ENCODE data around the gene ZNF556. TPM values are rescaled to one million over a fixed set of nuclear protein-coding genes. Genes with fewer than 3 reads are reported as not detected.

ZNF556 gene
- total and polyA plus RNA-seq, 10 of the 15 experiments (the other 5 are each of a cell fraction or from before 2014, with no cell fraction given): not detected

DNA sequence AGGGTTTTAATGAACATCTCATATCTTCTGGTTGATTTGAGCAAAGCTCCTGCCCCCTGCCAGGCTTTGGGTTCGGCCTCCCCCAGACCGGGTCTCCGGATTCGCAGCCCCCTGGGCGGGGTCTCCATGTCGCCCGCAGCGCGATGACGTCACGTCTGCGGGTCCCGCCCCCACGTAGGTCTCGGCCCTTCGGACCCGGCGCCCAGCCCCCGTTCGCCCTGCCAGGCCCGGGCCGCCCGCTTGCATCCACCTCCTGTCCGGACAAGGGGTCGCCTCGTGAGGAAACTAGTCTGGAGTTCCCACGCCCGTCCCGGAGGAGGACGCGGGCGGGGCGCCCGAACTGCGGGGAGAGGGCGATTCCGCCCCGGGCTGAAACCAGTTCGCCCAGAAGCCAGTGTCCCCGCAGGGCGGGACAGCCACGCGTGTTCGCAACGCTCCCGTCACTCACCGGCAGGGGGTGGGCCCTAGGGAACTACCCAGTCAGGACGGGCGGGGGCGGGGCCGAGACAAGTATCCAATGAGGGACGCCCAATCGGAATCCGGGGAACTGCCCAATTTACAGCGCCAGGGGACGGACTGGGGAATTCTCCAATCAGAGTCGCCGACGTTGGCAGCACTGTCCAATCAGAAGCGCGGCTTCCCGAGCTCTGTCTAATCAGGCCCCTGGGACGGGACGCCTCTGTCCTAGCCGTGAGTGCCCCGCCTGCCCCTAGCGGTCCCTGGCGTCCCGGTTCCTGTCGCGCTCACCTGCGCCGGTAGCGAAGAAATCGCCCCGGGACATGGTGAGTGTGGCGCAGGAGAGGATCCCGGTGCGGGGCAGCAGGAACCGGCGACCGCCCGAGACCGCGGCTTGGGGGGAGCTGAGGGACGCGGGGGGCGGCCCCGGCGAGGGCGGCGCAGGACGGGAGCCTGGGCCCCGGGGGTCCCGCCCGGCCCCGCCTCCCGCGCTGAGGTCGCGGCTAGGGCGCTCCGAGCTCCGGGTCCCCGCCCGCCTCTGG lies 26.0 kb upstream of the ZNF556 start, which contains the start of gene ZNF555 (continued):
- TF ChIP-seq NKRF (conservative IDR thresholded peaks at IDR 0.05) (0 out of 2 replicates have a peak, but pooled peaks have one; percentile 46), MEF2B (IDR thresholded peaks at IDR 0.05; ENCODE audit: partially characterized antibody, poor library complexity, severe bottlenecking) (peak; percentile 84), ASH2L (IDR thresholded peaks at IDR 0.05; ENCODE audit: borderline replicate concordance, low read depth) (no peak), CREM (IDR thresholded peaks at IDR 0.05; ENCODE audit: low read depth) (peak; percentile 69), NFYA (IDR thresholded peaks at IDR 0.05; ENCODE audit: borderline replicate concordance, low read depth, low read length) (peak; percentile 89), NR2F1 (conservative IDR thresholded peaks at IDR 0.05) (peak; percentile 10; the same call in 1 of the 2 replicates), E2F8 (IDR thresholded peaks at IDR 0.05; ENCODE audit: low read depth, partially characterized antibody) (no peak), ATF7 (IDR thresholded peaks at IDR 0.05; ENCODE audit: low read depth) (peak; percentile 91), SRF (IDR thresholded peaks at IDR 0.05; ENCODE audit: low read depth in 2 of 2, low read length in 2 of 2) (no peak), RELB (IDR thresholded peaks at IDR 0.05; ENCODE audit: low read depth) (no peak), ZNF592 (IDR thresholded peaks at IDR 0.05) (no peak), STAT1 (conservative IDR thresholded peaks at IDR 0.05) (no peak)
- TF ChIP-seq, protein P1, sequence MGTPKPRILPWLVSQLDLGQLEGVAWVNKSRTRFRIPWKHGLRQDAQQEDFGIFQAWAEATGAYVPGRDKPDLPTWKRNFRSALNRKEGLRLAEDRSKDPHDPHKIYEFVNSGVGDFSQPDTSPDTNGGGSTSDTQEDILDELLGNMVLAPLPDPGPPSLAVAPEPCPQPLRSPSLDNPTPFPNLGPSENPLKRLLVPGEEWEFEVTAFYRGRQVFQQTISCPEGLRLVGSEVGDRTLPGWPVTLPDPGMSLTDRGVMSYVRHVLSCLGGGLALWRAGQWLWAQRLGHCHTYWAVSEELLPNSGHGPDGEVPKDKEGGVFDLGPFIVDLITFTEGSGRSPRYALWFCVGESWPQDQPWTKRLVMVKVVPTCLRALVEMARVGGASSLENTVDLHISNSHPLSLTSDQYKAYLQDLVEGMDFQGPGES (IDR thresholded peaks at IDR 0.05): peak; percentile 93

Data from GM12878 (cell line).